ENCODE results near the gene SMOC2.

GRCh38 chr6:168578036-168578435, 137.1 kb downstream of the SMOC2 start:
- TF ChIP-seq, protein P1, sequence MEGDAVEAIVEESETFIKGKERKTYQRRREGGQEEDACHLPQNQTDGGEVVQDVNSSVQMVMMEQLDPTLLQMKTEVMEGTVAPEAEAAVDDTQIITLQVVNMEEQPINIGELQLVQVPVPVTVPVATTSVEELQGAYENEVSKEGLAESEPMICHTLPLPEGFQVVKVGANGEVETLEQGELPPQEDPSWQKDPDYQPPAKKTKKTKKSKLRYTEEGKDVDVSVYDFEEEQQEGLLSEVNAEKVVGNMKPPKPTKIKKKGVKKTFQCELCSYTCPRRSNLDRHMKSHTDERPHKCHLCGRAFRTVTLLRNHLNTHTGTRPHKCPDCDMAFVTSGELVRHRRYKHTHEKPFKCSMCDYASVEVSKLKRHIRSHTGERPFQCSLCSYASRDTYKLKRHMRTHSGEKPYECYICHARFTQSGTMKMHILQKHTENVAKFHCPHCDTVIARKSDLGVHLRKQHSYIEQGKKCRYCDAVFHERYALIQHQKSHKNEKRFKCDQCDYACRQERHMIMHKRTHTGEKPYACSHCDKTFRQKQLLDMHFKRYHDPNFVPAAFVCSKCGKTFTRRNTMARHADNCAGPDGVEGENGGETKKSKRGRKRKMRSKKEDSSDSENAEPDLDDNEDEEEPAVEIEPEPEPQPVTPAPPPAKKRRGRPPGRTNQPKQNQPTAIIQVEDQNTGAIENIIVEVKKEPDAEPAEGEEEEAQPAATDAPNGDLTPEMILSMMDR (tag by site-specific recombination; IDR thresholded peaks at IDR 0.05): no peak
- TF ChIP-seq ZNF324 (tag by site-specific recombination; IDR thresholded peaks at IDR 0.05) (no peak), HOXD13 (CRISPR knock-in tag; IDR thresholded peaks at IDR 0.05; ENCODE audit: borderline replicate concordance) (no peak), ZNF558 (tag by site-specific recombination; IDR thresholded peaks at IDR 0.05) (no peak), ZBTB21 (tag by site-specific recombination; IDR thresholded peaks at IDR 0.05) (no peak), TCF7L2 (IDR thresholded peaks at IDR 0.05; ENCODE audit: borderline replicate concordance, low read depth, low read length) (no peak), SP2 (tag by site-specific recombination; IDR thresholded peaks at IDR 0.05) (no peak), ZSCAN30 (tag by site-specific recombination; IDR thresholded peaks at IDR 0.05) (no peak), ZNF184 (tag by site-specific recombination; IDR thresholded peaks at IDR 0.05) (no peak), ZNF140 (tag by site-specific recombination; IDR thresholded peaks at IDR 0.05) (no peak), ZBTB26 (tag by site-specific recombination; optimal IDR thresholded peaks at IDR 0.05) (no peak)
- TF ChIP-seq, protein P2, sequence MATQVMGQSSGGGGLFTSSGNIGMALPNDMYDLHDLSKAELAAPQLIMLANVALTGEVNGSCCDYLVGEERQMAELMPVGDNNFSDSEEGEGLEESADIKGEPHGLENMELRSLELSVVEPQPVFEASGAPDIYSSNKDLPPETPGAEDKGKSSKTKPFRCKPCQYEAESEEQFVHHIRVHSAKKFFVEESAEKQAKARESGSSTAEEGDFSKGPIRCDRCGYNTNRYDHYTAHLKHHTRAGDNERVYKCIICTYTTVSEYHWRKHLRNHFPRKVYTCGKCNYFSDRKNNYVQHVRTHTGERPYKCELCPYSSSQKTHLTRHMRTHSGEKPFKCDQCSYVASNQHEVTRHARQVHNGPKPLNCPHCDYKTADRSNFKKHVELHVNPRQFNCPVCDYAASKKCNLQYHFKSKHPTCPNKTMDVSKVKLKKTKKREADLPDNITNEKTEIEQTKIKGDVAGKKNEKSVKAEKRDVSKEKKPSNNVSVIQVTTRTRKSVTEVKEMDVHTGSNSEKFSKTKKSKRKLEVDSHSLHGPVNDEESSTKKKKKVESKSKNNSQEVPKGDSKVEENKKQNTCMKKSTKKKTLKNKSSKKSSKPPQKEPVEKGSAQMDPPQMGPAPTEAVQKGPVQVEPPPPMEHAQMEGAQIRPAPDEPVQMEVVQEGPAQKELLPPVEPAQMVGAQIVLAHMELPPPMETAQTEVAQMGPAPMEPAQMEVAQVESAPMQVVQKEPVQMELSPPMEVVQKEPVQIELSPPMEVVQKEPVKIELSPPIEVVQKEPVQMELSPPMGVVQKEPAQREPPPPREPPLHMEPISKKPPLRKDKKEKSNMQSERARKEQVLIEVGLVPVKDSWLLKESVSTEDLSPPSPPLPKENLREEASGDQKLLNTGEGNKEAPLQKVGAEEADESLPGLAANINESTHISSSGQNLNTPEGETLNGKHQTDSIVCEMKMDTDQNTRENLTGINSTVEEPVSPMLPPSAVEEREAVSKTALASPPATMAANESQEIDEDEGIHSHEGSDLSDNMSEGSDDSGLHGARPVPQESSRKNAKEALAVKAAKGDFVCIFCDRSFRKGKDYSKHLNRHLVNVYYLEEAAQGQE (tag by site-specific recombination; IDR thresholded peaks at IDR 0.05): no peak

Measured in HEK293 (cell line).